ENCODE data around the gene RAB10.

RAB10 gene

DNA sequence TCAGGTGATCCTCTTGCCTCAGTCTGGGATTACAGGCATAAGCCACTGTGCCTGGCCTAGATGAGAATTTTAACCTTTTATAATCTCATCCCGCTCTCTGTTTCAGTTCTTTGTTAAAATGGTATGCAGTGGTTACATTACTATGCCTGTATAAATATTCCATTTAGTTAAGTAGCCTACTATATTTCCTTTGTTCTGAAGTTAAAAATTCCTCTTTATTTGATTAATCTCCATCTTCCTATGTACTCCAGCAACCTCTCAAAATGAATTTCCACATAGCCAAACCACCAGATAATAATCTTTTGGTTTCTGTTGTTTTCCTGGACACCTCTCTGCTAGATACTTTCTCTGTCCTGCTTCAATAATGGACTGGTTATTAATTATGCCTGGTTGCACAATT is 15.8 kb downstream of the RAB10 start:
- no peak for ATAC-seq

DNA sequence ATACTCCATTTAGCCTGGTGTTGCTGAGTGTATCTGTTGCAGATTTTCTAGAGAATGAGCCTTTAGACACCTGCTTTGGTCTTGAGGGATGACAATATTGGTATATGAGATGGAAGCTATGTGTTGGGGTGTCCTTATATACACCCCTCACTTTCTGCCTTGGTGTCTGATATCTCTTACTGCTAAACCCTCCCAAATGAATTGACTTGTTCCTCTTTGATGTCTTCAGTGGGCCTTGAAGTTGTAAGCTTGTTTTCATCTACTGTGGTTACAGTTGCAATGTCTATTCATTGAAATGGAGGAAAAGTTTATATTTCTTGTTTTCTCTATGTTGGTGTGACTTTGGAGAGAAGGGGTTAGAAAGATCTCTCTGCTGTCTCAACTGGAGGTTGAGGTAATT is 18.9 kb downstream of the RAB10 start:
- no peak for ATAC-seq
- TF ChIP-seq, protein P1, sequence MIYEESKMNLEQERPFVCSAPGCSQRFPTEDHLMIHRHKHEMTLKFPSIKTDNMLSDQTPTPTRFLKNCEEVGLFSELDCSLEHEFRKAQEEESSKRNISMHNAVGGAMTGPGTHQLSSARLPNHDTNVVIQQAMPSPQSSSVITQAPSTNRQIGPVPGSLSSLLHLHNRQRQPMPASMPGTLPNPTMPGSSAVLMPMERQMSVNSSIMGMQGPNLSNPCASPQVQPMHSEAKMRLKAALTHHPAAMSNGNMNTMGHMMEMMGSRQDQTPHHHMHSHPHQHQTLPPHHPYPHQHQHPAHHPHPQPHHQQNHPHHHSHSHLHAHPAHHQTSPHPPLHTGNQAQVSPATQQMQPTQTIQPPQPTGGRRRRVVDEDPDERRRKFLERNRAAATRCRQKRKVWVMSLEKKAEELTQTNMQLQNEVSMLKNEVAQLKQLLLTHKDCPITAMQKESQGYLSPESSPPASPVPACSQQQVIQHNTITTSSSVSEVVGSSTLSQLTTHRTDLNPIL (CRISPR knock-in tag; IDR thresholded peaks at IDR 0.05; ENCODE audit: low read depth), result no peak
- TF ChIP-seq ARNTL (CRISPR knock-in tag; IDR thresholded peaks at IDR 0.05; ENCODE audit: borderline replicate concordance, low read depth), result no peak
- TF ChIP-seq ZC3H10 (CRISPR knock-in tag; IDR thresholded peaks at IDR 0.05), result no peak
- no peak for TF ChIP-seq PPARA (CRISPR knock-in tag; IDR thresholded peaks at IDR 0.05; ENCODE audit: borderline replicate concordance)
- no peak for TF ChIP-seq GLIS3 (CRISPR knock-in tag; IDR thresholded peaks at IDR 0.05)
- TF ChIP-seq ESRRG (CRISPR knock-in tag; IDR thresholded peaks at IDR 0.05), result no peak
- TF ChIP-seq RARB (CRISPR knock-in tag; IDR thresholded peaks at IDR 0.05), result no peak
- no peak for TF ChIP-seq ZFP30 (CRISPR knock-in tag; IDR thresholded peaks at IDR 0.05)
- no peak for TF ChIP-seq BACH2 (CRISPR knock-in tag; IDR thresholded peaks at IDR 0.05; ENCODE audit: borderline replicate concordance)

More for the DNA sequence above, 15.8 kb downstream of the RAB10 start:
- TF ChIP-seq CSDC2 (CRISPR knock-in tag; IDR thresholded peaks at IDR 0.05), result no peak
- TF ChIP-seq ISL1 (CRISPR knock-in tag; IDR thresholded peaks at IDR 0.05), result peak; percentile 52

DNA sequence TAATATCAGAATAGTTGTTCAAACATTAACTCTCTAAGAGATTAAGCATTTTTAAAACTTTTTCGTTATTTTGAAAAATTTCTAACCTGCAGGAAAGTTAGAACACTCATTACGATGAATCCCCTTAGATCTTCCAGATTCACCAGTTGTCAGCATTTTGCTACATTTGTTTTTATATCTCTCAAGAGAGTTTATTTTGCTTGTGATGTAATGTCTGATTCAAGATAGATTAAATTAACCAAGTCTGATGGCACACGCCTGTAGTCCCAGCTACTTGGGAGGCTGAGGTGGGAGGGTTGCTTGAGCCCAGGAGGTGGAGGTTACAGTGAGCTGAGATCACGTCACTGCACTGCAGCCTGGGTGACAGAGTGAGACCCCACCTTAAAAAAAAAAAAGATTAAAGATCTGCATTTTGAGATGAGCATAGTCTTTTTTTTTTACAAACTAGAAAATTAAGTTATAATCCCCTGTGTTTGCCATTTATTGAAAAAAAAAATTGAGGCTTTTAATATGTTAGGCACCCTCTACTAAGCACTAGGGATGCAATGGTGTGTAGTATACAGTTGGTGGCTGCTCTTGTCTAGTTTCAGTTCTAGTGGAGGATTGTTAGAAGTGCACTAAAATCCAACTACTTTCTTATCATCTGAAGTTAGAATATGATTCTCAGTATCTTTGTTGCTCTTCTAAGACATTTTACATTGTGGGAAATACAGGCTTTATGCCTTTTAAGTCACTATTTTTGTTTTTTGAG is 20.9 kb downstream of the RAB10 start:
- TF ChIP-seq ZNF565 (CRISPR knock-in tag; conservative IDR thresholded peaks at IDR 0.05; ENCODE audit: low read depth) (no peak), BACH2 (CRISPR knock-in tag; IDR thresholded peaks at IDR 0.05; ENCODE audit: borderline replicate concordance) (no peak), SNAI2 (CRISPR knock-in tag; IDR thresholded peaks at IDR 0.05) (no peak), ISL1 (CRISPR knock-in tag; IDR thresholded peaks at IDR 0.05) (0 out of 2 replicates have a peak, but pooled peaks have one; percentile 8), CSDC2 (CRISPR knock-in tag; IDR thresholded peaks at IDR 0.05) (no peak), RARB (CRISPR knock-in tag; IDR thresholded peaks at IDR 0.05) (no peak), TOX (CRISPR knock-in tag; IDR thresholded peaks at IDR 0.05; ENCODE audit: borderline replicate concordance) (no peak), ZNF70 (CRISPR knock-in tag; IDR thresholded peaks at IDR 0.05) (no peak), ZFP3 (CRISPR knock-in tag; IDR thresholded peaks at IDR 0.05) (no peak), OSR1 (CRISPR knock-in tag; IDR thresholded peaks at IDR 0.05) (no peak), TCF4 (CRISPR knock-in tag; IDR thresholded peaks at IDR 0.05; ENCODE audit: borderline replicate concordance) (no peak), ZFP30 (CRISPR knock-in tag; IDR thresholded peaks at IDR 0.05) (no peak), GLIS3 (CRISPR knock-in tag; IDR thresholded peaks at IDR 0.05) (no peak), ZNF8 (CRISPR knock-in tag; IDR thresholded peaks at IDR 0.05) (no peak), ESRRG (CRISPR knock-in tag; IDR thresholded peaks at IDR 0.05) (no peak)
- TF ChIP-seq, protein P2, sequence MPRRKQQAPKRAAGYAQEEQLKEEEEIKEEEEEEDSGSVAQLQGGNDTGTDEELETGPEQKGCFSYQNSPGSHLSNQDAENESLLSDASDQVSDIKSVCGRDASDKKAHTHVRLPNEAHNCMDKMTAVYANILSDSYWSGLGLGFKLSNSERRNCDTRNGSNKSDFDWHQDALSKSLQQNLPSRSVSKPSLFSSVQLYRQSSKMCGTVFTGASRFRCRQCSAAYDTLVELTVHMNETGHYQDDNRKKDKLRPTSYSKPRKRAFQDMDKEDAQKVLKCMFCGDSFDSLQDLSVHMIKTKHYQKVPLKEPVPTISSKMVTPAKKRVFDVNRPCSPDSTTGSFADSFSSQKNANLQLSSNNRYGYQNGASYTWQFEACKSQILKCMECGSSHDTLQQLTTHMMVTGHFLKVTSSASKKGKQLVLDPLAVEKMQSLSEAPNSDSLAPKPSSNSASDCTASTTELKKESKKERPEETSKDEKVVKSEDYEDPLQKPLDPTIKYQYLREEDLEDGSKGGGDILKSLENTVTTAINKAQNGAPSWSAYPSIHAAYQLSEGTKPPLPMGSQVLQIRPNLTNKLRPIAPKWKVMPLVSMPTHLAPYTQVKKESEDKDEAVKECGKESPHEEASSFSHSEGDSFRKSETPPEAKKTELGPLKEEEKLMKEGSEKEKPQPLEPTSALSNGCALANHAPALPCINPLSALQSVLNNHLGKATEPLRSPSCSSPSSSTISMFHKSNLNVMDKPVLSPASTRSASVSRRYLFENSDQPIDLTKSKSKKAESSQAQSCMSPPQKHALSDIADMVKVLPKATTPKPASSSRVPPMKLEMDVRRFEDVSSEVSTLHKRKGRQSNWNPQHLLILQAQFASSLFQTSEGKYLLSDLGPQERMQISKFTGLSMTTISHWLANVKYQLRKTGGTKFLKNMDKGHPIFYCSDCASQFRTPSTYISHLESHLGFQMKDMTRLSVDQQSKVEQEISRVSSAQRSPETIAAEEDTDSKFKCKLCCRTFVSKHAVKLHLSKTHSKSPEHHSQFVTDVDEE (CRISPR knock-in tag; IDR thresholded peaks at IDR 0.05), result no peak
- TF ChIP-seq, protein P1 (CRISPR knock-in tag; IDR thresholded peaks at IDR 0.05; ENCODE audit: low read depth), result 0 out of 2 replicates have a peak, but pooled peaks have one; percentile 27
- peak; percentile 49; the same call in 1 of the 3 replicates for ATAC-seq

DNA sequence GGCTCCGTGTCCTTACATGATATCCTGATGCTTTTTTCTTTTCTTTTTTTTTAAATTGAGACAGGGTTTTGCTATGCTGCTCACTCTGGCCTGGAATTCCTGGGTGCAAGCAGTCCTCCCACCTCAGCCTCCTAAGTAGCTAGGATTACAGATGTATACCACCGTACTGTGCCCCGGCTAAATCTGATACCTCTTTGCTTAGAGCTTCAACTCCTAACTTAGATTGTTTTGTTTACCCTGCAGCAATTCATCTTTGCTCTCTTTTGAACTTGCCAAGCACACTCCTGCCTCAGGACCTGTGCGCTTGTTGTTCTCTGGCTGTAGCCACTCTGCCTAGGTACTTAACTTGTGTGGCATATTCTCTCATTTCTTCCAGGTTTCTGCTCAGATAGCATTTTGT is 24.5 kb downstream of the RAB10 start:
- no peak for TF ChIP-seq TCF4 (CRISPR knock-in tag; IDR thresholded peaks at IDR 0.05; ENCODE audit: borderline replicate concordance)
- TF ChIP-seq ESRRG (CRISPR knock-in tag; IDR thresholded peaks at IDR 0.05), result no peak
- TF ChIP-seq ZC3H10 (CRISPR knock-in tag; IDR thresholded peaks at IDR 0.05), result no peak
- TF ChIP-seq TOX (CRISPR knock-in tag; IDR thresholded peaks at IDR 0.05; ENCODE audit: borderline replicate concordance), result no peak
- no peak for TF ChIP-seq RARB (CRISPR knock-in tag; IDR thresholded peaks at IDR 0.05)
- TF ChIP-seq ZNF565 (CRISPR knock-in tag; conservative IDR thresholded peaks at IDR 0.05; ENCODE audit: low read depth), result no peak
- no peak for TF ChIP-seq GLIS3 (CRISPR knock-in tag; IDR thresholded peaks at IDR 0.05)
- ATAC-seq, result no peak

DNA sequence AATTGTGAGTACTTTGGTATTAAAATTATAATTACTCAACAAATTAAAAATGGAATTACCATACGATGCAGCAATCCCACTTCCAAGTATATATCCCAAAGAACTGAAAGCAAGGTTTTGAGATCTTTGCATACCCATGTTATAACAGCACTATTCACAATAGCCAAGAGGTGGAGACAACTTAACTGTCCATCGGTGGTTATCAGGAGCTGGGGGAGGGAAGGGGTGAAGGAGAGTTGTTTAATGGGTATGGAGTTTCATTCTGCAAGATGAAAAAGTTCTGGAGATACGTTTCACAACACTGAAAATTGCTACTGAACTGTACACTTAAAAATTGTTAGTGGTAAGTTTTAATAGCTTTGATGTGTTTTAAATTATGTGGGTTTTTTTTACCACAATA is 25.7 kb downstream of the RAB10 start:
- peak; percentile 35; the same call in 1 of the 3 replicates for ATAC-seq
- no peak for TF ChIP-seq ZNF565 (CRISPR knock-in tag; conservative IDR thresholded peaks at IDR 0.05; ENCODE audit: low read depth)
- no peak for TF ChIP-seq CSDC2 (CRISPR knock-in tag; IDR thresholded peaks at IDR 0.05)
- TF ChIP-seq, protein P3, sequence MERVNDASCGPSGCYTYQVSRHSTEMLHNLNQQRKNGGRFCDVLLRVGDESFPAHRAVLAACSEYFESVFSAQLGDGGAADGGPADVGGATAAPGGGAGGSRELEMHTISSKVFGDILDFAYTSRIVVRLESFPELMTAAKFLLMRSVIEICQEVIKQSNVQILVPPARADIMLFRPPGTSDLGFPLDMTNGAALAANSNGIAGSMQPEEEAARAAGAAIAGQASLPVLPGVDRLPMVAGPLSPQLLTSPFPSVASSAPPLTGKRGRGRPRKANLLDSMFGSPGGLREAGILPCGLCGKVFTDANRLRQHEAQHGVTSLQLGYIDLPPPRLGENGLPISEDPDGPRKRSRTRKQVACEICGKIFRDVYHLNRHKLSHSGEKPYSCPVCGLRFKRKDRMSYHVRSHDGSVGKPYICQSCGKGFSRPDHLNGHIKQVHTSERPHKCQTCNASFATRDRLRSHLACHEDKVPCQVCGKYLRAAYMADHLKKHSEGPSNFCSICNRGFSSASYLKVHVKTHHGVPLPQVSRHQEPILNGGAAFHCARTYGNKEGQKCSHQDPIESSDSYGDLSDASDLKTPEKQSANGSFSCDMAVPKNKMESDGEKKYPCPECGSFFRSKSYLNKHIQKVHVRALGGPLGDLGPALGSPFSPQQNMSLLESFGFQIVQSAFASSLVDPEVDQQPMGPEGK (CRISPR knock-in tag; IDR thresholded peaks at IDR 0.05; ENCODE audit: borderline replicate concordance), result no peak
- no peak for TF ChIP-seq ZNF8 (CRISPR knock-in tag; IDR thresholded peaks at IDR 0.05)
- no peak for TF ChIP-seq ZNF70 (CRISPR knock-in tag; IDR thresholded peaks at IDR 0.05)
- TF ChIP-seq ZC3H10 (CRISPR knock-in tag; IDR thresholded peaks at IDR 0.05), result no peak
- TF ChIP-seq, protein P2 (CRISPR knock-in tag; IDR thresholded peaks at IDR 0.05), result no peak

All from SK-N-SH treated with all-trans-retinoic acid at 6 μM for 48 hours (cell line).